HG02870 (cell line): ENCODE measurements around the gene MAP3K12.

Experiments used
- ATAC-seq: cut with Tn5 transposase; IDR thresholded peaks from one replicate; pipeline ENCODE4 v1.9.1; 2021; ENCODE audit warnings: mild to moderate bottlenecking, moderate library complexity; ENCODE audit not compliant: unreplicated experiment

MAP3K12 gene

DNA sequence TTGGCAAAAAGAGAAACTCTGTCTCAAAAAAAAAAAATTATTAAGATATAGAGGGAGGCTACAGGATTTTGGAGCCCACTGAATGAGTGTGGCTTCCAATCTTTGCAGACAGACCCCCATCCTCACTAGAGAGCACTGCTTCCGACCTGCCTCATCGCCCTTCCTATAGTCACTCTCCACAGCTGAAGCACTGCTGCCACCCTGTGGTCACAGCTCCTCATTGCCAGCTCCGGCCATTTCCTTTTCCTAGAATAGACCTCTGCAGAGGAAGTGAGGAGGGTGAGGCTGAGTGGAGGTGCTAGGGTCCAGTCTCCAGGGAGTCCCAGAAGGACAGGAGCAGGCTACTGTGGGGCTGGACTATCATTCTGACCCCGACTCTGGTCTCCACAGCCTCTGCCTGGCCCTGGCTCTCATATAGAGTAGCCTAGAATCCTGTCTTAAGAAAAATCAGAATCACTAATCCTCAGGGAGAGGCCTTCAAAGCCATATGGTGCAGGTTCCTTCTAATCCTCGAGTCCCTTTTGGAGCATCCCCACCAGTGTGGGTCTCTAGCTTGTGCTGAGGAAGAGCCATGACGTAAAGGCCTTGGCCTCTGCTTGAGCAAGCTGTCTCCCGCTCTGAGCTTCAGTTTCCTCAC is 9.4 kb upstream of the MAP3K12 start:
- ATAC-seq: peak; percentile 85

DNA sequence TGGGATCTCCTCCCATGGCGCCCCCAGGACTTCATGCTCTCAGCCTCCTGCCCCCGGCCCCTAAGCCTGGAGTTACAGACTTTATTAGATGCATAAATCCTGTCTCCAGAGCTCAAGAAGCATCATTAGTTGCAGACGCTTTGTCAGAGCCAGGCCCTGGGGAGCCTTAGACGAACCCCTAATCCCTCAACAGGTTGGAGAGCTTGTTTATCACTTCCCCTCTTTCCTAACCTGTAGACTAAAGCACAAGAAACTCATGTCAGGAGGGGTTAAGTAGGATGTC is 8.3 kb upstream of the MAP3K12 start:
- no peak for ATAC-seq

DNA sequence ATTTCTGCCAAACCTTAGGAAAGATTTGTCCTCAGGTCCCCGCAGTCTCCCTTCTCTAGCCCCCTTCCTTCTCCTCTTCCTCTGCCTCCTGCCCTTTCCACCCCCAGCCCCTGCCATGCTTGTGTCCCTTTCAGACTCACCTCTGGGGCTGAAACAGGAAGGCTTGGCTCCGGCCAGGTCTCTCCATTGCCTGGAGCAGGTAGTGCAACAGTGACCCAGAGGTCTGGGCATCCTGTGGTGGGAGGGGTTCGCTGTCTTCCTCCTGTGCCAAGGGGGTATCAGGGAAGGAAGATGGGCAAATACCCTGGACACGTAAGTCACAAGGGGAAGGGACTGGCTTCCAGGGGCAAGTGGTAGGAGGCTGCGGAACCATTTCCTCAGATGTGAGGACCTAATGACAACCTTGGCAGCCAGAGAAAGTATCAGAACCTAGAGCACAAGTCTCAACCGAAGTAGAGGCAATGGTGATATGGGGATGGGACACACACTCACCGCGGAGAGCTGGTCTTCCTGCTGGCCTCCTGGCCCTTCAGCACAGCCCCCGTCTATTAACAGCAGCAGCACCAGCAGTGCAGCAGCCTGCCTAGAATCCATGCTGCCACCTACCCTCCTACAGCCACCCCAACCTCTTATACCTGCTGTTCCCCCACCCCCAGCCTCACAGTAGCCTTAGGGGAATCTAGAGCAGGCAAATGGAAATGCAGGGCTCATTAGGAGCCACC is 7.8 kb upstream of the MAP3K12 start, which contains the start of gene NPFF:
Gene NPFF (minus strand): TSS at position 604 of the 722 bp plus-strand sequence. CDS start 10 bp downstream, at position 594.
- ATAC-seq: no peak

DNA sequence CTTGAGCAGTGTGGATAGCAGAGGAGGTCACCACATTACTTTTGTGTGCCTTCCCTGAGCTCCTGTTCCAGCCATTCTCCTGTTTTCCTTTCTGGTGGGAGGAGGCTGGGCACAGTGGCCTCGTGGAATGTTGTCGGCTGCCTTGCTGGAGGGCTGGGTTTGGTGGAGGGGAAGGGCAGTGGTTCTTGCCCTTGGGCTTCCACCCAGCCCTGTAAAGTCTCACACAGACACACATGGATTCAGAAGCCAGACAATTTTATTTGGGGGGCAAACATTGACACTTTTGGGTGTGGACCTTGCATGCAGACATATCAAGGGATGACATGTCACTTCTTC is 7.2 kb upstream of the MAP3K12 start:
- ATAC-seq: no peak

DNA sequence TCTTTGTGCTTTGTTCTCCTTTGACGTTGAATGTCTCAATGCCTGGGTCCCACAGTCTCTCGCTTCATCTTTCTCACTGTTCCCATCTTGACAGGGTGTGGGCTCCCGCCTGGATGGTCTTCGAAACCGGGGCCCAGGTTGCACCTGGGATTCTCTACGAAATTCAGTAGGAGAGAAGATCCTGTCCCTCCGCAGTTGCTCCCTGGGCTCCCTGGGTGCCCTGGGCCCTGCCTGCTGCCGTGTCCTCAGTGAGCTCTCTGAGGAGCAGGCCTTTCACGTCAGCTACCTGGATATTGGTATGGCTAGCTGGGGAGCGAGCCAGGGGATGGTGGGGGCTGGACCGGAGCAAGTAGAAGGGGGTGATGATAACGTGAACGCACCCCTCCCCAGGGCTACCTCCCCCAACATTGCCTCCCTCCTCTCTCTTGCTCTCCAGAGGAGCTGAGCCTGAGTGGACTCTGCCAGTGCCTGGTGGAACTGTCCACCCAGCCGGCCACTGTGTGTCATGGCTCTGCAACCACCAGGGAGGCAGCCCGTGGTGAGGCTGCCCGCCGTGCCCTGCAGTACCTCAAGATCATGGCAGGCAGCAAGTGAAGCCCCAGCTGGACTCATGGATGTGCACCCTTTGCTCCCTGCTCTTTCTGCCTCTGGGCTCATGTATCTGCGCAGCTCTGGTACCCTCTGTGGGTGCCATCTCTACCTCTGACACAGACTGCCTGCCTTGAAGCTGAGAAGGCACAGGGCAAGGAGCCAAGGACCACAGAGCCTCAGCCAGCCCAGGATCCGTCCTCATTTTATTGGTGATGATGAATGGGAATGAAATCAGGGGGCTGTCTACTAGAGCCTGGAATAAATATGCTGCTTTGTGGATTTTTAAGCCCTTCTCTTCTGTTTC is 6.5 kb upstream of the MAP3K12 start:
- ATAC-seq: no peak

DNA sequence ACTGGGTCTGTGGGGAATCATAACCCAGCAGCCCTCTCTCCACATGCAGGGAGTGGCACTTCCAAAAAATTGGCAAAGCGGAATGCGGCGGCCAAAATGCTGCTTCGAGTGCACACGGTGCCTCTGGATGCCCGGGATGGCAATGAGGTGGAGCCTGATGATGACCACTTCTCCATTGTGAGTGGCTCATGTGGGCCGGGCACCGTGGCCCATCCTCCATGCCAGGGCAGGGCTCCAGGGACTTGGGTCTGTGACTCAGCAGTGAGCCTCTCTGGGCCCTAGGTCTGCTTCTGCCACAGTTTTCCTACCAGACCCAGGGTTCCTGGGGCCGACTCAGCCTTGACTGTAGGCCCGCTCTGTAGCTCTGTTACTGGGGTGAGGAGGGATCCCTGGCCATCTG is 5.8 kb upstream of the MAP3K12 start:
- no peak for ATAC-seq

DNA sequence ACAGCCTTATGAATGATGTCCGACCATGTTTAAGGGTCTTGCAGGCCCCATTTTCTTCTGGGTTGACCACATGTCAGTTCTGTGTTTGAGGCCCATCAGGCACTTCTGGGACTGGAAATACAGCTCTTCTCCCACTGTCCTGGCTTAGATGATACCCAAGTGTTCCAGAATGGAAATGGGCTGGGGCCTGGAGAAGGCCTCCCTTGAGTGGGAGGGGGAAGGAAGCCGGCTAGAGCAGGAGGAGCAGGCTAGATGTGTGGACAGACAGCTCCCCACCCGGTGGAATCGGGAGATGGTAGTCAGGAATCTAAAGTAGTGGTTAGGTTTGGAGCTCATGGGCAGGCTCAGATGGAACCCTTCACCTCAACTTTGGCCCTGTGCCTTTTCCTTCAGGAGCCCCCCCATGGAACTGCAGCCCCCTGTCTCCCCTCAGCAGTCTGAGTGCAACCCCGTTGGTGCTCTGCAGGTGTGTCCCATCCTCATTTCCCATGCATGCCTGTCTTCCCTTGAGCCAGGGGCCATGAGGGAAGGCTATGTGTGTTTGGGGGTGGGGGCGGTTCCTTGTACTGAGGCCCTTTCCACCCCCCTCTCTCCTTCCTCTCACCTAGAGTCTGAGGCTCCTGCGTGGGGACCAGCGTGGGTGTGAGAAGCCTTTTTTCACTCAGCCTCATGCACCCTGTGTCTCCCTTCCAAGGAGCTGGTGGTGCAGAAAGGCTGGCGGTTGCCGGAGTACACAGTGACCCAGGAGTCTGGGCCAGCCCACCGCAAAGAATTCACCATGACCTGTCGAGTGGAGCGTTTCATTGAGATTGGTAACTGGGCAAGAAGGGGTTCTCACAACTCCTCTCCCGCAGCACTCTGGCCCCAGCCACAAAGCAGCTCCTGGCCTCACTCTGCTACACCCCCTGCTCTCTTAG is 5.0 kb upstream of the MAP3K12 start:
- no peak for ATAC-seq

DNA sequence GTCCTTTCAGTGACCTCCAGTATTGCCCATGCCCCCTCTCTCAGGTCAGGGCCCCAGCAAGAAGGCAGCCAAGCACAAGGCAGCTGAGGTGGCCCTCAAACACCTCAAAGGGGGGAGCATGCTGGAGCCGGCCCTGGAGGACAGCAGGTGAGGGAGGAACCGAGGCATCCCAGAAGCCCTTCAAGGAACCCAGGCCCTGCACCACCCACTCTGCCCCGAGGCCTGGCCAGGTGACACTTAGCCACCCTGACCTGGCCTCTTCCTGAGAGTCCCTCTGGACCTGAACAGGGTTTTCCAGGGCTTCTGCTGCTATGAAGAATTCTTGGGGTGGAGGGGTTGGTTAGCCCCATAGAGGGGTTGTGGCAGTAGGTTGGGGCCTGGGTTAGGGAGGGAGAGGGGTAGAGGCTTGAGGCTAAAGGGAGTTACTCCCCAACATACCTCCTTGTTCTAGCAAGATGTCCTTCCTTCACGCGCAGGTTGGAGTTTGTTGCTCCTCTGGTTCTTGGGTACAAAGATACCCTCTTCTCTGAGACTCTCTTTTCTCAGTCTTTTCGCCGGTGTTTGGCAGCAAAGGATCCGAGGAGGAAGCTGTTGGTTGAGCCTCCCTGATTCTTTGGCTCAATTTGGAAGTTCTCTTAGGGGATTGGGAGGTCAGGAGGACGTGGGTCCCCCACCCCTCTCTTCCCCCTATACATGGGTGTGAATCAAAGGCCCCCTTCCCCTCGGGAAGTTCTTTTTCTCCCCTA is 3.9 kb upstream of the MAP3K12 start:
- no peak for ATAC-seq

DNA sequence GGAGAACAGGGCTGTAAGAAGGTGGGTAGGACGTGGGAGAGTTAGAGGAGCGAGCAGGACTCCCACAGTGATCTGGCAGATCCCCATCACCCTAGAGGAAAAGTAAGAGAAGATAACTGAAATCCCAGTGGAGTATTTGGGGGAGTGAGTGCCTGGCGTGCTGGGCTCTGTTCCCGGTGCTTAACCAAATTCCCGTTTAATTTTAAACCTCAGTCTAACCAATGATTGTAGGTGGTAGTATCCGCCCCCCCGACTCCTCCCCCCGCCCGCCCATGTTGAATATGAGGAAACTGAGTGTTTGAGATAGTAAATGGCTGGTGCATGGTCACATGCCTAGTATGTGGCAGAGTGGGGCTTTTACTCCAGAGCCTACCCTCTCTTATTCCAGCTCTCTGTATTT is 3.1 kb upstream of the MAP3K12 start:
- ATAC-seq: no peak

DNA sequence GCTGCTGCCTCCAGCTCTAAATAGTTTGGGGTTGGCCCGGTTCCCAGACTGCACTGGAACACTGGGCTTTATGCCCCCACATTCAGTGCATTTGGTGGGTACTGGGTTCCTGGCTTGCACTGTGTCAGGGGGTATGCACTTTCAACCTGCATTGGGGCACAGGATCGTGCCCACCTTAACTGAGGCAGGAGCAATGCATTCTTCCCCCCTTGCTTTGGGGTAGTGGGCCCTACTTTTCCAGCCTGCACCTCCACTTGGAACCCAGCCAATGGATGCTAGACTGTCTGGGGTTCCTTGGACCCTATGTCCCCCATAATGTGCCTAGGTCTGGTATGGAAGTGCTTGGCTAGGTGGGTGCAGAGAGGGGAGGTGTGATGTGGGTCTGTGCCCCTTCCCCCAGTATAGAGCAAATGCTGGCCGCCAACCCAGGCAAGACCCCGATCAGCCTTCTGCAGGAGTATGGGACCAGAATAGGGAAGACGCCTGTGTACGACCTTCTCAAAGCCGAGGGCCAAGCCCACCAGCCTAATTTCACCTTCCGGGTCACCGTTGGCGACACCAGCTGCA is 2.4 kb upstream of the MAP3K12 start:
- no peak for ATAC-seq

DNA sequence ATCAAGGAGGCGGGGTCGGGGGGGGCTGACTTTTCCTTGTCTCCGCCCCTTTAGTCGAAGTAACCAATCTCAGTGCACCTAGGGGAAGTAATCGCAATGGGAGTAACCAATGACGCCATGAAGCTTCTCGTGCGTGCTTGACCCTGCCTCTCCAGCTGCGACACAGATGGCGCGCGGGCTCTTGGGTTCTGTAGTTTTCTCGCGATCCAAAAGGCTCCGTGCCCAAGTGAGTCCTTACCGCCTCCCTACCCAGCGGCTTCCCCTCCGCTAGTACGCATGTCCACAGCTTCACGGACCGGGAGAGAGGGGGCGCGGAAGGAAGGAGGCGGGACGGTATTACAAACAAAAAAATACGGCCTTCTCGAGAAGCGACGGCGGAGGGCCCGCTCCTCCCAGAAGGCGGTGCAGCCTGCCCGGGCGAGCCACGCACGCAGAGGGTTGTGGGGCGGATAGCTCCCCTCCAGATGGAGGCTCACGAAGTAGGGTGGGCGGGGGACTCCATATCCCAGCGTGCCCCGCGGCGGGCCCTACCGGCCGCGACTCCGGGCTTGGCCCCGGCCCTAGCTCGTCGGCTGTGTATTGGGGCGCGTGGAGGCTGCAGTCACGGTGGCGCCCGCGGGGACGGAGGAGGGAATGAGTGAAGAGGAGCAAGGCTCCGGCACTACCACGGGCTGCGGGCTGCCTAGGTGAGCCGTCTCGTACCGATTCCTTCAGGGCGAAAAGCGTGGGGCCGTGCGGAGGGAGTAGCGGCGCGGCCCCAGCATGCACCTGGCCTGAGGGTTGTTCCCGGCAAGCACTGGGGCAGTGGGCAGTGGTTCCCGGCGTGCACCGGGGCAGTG is 1.7 kb upstream of the MAP3K12 start, which contains the start of gene TARBP2:
Gene TARBP2 (plus strand): TSS at position 508 of the 839 bp plus-strand sequence. CDS start 126 bp downstream, at position 634.
- ATAC-seq: peak; percentile 82

DNA sequence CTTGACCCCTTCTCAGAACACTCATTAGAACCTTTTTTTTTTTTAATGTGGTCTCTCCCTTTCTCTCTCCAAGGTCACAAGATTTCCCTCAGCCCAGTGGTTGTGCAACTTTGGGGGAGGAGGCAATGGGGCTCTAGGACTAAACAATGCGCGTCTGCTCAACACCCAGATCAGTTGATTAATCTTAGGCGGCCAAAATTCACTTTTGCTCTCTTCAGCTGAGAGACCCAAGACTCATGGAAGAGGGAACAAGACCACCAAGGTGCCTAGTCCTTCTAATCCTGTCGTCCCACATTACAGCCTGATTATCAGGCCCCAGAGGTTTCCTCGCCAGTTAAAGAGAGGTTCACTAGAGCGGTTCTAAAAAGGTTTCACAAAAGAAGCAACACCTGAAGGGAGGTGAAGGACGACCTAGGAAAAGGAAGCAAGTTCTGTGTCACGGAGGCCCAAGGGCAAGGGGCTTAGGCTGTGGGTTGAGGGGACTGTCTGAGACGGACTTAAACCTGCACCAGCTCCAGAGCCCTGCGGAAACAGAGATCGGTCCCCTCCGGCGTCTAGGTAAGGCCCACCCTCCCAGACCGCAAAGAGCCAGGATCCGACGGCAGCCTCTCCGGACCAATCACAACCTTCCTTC is 1.0 kb upstream of the MAP3K12 start:
- ATAC-seq: no peak

DNA sequence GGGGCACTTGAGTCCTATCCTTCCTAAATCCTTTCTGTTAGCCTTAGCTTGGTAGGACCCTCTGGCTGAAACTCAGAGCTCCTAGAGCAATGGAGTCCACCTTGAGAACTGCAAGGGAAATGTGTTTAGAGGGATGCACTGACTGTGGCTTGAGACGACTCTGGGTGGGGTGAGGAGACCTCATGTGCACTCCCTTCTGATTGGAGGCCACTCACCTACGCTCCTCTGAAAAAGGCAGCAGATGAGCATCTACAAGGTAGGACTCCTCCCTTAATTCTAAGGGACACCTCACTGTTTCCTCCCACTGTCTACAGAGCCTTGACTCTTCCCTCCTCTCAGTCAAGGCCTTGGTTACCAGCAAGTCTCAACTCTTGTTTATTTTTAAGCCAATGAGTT is 1.0 kb downstream of the MAP3K12 start:
- no peak for ATAC-seq

DNA sequence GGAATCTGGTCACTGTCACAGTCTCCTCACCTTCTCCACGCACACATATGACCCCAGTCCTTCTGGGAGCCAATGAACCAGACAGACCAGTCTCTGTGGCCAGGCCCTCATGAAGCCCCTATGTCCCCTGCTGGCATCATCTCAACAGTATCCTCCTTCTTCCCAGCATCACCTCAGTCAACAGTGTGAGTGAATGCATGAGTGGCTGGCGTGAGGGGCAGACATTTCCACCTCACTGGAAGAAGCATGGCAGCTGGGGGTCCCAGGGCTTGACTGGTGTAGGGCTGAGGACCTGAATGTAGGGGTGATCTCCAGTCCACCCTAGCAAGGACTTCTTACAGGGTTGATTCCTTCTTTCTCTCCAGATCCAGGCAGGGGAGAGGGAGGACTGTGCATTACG is 1.8 kb downstream of the MAP3K12 start:
- ATAC-seq: no peak

DNA sequence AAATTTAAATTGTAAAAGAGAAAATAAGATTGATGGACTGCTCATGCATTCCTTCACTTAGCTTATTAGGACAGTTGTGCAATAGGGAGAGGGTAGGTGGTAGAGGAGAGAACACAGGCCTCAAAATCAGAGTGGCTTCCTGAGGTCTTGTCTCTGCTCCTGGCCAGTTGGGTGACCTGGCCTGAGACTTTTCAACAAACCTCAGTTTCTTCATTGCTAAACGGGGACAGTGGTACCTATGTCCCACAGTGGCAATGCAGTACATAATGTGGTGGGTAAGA is 2.6 kb downstream of the MAP3K12 start:
- ATAC-seq: no peak

DNA sequence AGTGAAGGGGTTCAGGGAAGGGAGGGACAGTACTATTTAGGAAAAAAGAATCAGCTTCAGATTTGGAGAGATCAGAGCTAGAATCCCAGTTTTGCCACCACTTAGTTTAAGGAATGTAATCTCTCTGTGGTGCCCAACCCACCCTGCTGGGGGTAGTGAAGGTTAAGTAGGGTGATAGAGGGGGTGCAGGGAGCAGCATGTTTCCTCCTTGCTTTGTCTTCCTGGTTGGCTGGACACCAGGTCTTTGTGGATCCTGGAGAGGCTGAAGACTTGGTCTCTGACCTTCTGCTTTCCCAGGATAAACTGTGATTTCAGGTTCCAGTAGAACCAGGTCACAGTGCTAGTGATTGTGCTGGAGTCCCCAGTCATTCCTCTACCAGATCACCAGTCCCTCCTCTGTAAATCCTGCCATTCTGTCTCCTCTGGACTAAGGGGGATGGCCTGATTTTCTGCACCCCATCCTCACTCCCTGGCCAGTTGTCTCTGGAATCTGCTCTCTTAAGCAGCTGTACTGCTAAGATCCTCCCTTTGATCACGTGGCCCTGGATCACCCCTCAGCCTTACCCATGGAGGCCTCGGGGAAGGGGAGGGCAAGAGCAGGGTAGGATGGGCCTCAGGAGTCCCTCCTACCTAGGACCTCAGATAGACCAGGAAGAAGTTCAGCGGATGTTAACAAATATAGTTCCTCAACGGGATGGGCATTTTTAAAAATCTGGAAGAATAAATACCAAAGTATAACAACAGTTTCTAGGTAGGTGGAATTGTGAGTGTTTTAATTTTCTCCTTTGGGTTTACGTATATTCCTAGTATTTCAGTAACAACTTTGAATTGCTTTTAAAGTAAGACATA is 3.1 kb downstream of the MAP3K12 start:
- no peak for ATAC-seq

DNA sequence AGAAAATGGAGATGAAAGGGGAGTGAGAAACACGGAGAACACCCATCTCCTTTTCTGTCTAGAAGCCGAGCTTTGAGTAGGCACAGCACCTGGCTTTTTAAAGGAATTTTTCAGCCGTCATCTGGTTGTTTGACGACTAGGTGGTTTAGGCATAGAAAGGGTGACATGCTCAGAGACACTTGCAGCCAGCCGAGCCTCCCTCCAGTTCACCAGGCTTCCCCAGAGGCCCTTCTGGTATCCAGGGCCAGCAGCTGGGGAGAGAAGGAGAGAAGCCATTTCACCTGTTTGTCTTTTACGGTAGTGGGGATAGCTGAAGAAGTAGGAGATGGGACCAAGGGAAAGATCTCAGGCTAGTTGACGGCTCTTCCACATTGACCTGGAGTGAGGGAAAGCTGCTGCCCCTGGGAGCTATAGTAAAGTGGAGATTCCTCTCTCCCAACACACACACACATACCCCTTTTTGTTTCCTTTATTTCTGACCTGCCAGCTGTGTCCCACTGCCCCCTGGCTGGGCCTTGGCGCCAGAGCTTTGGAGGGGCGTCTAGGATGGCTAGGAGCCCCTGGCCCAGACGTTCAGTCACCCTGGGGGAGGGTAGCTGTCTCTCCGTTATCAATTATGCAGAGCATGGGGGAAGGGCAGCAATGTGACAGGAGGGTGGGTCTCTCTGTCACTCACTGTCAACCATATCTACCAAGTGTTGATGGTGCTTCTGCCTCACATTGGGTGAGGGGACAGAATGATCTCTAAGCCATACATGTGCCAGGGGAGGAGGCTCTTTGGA is 5.5 kb downstream of the MAP3K12 start:
- no peak for ATAC-seq
